ENCODE measurements around the gene GDPGP1.

GDPGP1 gene

GRCh38 chr15:90213122-90213817, 20.7 kb upstream of the GDPGP1 start:
- peak overlapping the region; percentile 43 to 87 for H3K9ac ChIP-seq (ENCODE audit: low read depth in 1 of 2, low read length in 2 of 2)
- peaks cover 37 to 48% of the 10 kb centered on the region in 2 donors for H3K4me1 ChIP-seq (ENCODE audit: control insufficient read depth in 2 of 2, insufficient read depth in 2 of 2, low read length in 2 of 2)

GRCh38 chr15:90213818-90214204, 20.2 kb upstream of the GDPGP1 start:
- Histone ChIP-seq H3K27me3 (ENCODE audit: control insufficient read depth in 2 of 2, insufficient read depth in 2 of 2, low read length in 2 of 2) (no peaks in the 10 kb centered on the region), H3K36me3 (ENCODE audit: control insufficient read depth in 2 of 2, insufficient read depth in 2 of 2, low read length in 2 of 2) (peaks cover 27 to 29% of the 10 kb centered on the region in 2 donors), H3K9me3 (ENCODE audit: control insufficient read depth in 2 of 2, low read length in 2 of 2) (no peaks in the 10 kb centered on the region), H3K9ac (ENCODE audit: low read depth in 1 of 2, low read length in 2 of 2) (peak overlapping the region; percentile 43 to 87), H3K4me1 (ENCODE audit: control insufficient read depth in 2 of 2, insufficient read depth in 2 of 2, low read length in 2 of 2) (peaks cover 37 to 48% of the 10 kb centered on the region in 2 donors), H3K4me3 (ENCODE audit: low read length in 2 of 2) (no peak overlapping the region), H3K27ac (ENCODE audit: low read depth in 2 of 2, low read length in 2 of 2) (peak overlapping the region; percentile 97 to 99)

More at GRCh38 chr15:90213122-90213817, 20.7 kb upstream of the GDPGP1 start:
- H3K27me3 ChIP-seq (ENCODE audit: control insufficient read depth in 2 of 2, insufficient read depth in 2 of 2, low read length in 2 of 2), result no peaks in the 10 kb centered on the region
- H3K36me3 ChIP-seq (ENCODE audit: control insufficient read depth in 2 of 2, insufficient read depth in 2 of 2, low read length in 2 of 2), result peaks cover 26 to 30% of the 10 kb centered on the region in 2 donors
- no peaks in the 10 kb centered on the region for H3K9me3 ChIP-seq (ENCODE audit: control insufficient read depth in 2 of 2, low read length in 2 of 2)
- peak overlapping the region in 1 of 2 donors; percentile 26 for H3K4me3 ChIP-seq (ENCODE audit: low read length in 2 of 2)
- peak overlapping the region; percentile 97 to 99 for H3K27ac ChIP-seq (ENCODE audit: low read depth in 2 of 2, low read length in 2 of 2)

DNA sequence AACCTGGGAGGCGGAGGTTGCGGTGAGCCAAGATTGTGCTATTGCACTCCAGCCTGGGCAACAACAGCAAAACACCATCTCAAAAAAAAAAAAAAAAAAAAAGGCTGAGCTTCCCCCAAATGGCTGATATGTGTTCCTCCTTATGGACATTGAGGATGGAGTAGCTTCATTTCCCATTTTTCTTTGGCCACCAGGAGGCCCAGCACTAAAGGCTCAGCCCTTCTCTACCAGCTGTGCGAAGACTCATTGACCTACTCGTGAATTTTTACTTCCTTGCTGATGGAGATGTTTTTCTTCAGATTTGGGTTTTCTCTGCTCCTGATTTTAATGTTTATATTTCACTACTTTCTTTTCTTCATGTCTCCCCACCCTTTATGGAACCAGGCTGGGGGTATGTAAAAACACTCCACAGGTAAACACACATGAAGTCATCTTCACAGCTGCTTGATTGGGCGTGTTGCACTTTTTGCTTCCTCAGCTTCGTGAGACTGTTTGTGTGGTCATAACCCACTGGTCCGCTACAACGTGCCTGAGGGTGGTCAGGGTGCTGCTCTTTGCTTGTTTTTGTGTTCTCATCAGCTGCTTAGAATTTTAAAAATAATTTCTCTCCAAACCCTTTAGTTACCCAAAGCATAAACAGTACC, 19.3 kb upstream of the GDPGP1 start:
- no peak overlapping the region for H3K4me3 ChIP-seq (ENCODE audit: low read length in 2 of 2)
- H3K27me3 ChIP-seq (ENCODE audit: control insufficient read depth in 2 of 2, insufficient read depth in 2 of 2, low read length in 2 of 2), result no peaks in the 10 kb centered on the region
- H3K9me3 ChIP-seq (ENCODE audit: control insufficient read depth in 2 of 2, low read length in 2 of 2), result no peaks in the 10 kb centered on the region
- H3K4me1 ChIP-seq (ENCODE audit: control insufficient read depth in 2 of 2, insufficient read depth in 2 of 2, low read length in 2 of 2), result peaks cover 37 to 48% of the 10 kb centered on the region in 2 donors
- peaks cover 26 to 28% of the 10 kb centered on the region in 2 donors for H3K36me3 ChIP-seq (ENCODE audit: control insufficient read depth in 2 of 2, insufficient read depth in 2 of 2, low read length in 2 of 2)
- H3K27ac ChIP-seq (ENCODE audit: low read depth in 2 of 2, low read length in 2 of 2), result peak overlapping the region; percentile 67 to 99
- peak overlapping the region; percentile 19 to 41 for H3K9ac ChIP-seq (ENCODE audit: low read depth in 1 of 2, low read length in 2 of 2)

- Histone ChIP-seq H3K9ac (ENCODE audit: low read depth in 1 of 2, low read length in 2 of 2) (no peak overlapping the region), H3K36me3 (ENCODE audit: control insufficient read depth in 2 of 2, insufficient read depth in 2 of 2, low read length in 2 of 2) (peaks cover 19 to 25% of the 10 kb centered on the region in 2 donors), H3K27ac (ENCODE audit: low read depth in 2 of 2, low read length in 2 of 2) (no peak overlapping the region)
Measured at GRCh38 chr15:90217671-90218394, 16.2 kb upstream of the GDPGP1 start.

DNA sequence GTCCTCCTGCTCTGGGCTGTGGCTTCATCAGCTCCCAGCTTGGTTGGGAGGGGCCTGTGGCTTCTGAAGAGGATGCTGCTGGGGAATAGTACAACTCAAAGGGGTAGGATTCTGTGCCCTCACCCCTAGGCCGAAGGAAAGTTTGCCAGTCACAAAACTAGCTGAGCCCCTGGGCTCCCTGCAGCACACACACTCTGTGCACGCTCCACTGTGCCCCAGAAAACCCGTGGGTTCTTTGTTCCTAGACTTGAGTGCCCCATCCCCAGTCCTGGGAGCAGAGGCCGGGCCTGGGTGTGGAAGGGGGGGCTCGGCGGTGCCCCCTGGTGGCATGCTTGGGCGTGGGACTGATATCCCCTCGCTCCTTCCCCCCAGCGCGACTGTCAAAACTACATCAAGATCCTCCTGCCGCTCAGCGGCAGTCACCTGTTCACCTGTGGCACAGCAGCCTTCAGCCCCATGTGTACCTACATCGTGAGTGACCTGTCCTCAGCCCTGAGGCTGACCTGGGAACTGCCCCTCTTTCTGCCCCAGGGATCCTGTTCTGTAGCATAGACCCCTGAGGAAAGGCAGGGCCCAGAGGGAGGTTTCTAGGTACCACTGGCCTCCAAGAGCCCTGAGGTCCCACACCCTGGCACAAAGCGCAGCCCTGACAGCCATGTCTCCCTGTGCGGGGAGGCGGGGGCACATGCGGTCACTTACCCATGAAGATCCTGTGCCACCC, 14.4 kb upstream of the GDPGP1 start:
- Histone ChIP-seq H3K4me1 (ENCODE audit: control insufficient read depth in 2 of 2, insufficient read depth in 2 of 2, low read length in 2 of 2) (peaks cover 4 to 11% of the 10 kb centered on the region in 2 donors), H3K27me3 (ENCODE audit: control insufficient read depth in 2 of 2, insufficient read depth in 2 of 2, low read length in 2 of 2) (no peaks in the 10 kb centered on the region), H3K9ac (ENCODE audit: low read depth in 1 of 2, low read length in 2 of 2) (no peak overlapping the region), H3K9me3 (ENCODE audit: control insufficient read depth in 2 of 2, low read length in 2 of 2) (no peaks in the 10 kb centered on the region), H3K36me3 (ENCODE audit: control insufficient read depth in 2 of 2, insufficient read depth in 2 of 2, low read length in 2 of 2) (peaks cover 35 to 42% of the 10 kb centered on the region in 2 donors), H3K27ac (ENCODE audit: low read depth in 2 of 2, low read length in 2 of 2) (no peak overlapping the region), H3K4me3 (ENCODE audit: low read length in 2 of 2) (no peak overlapping the region)

More at GRCh38 chr15:90217671-90218394, 16.2 kb upstream of the GDPGP1 start:
- no peaks in the 10 kb centered on the region for H3K9me3 ChIP-seq (ENCODE audit: control insufficient read depth in 2 of 2, low read length in 2 of 2)
- H3K27me3 ChIP-seq (ENCODE audit: control insufficient read depth in 2 of 2, insufficient read depth in 2 of 2, low read length in 2 of 2), result no peaks in the 10 kb centered on the region
- peaks cover 14 to 25% of the 10 kb centered on the region in 2 donors for H3K4me1 ChIP-seq (ENCODE audit: control insufficient read depth in 2 of 2, insufficient read depth in 2 of 2, low read length in 2 of 2)
- H3K4me3 ChIP-seq (ENCODE audit: low read length in 2 of 2), result no peak overlapping the region

GRCh38 chr15:90221246-90221900, 12.6 kb upstream of the GDPGP1 start:
- H3K4me1 ChIP-seq (ENCODE audit: control insufficient read depth in 2 of 2, insufficient read depth in 2 of 2, low read length in 2 of 2), result peaks cover 0 to 7% of the 10 kb centered on the region in 2 donors
- no peak overlapping the region for H3K4me3 ChIP-seq (ENCODE audit: low read length in 2 of 2)
- peak overlapping the region; percentile 1 to 14 for H3K27ac ChIP-seq (ENCODE audit: low read depth in 2 of 2, low read length in 2 of 2)
- no peaks in the 10 kb centered on the region for H3K27me3 ChIP-seq (ENCODE audit: control insufficient read depth in 2 of 2, insufficient read depth in 2 of 2, low read length in 2 of 2)
- no peak overlapping the region for H3K9ac ChIP-seq (ENCODE audit: low read depth in 1 of 2, low read length in 2 of 2)
- H3K9me3 ChIP-seq (ENCODE audit: control insufficient read depth in 2 of 2, low read length in 2 of 2), result no peaks in the 10 kb centered on the region
- H3K36me3 ChIP-seq (ENCODE audit: control insufficient read depth in 2 of 2, insufficient read depth in 2 of 2, low read length in 2 of 2), result peaks cover 50 to 57% of the 10 kb centered on the region in 2 donors

GRCh38 chr15:90222547-90222946, 11.5 kb upstream of the GDPGP1 start:
- no peaks in the 10 kb centered on the region for H3K27me3 ChIP-seq (ENCODE audit: control insufficient read depth in 2 of 2, insufficient read depth in 2 of 2, low read length in 2 of 2)
- peaks cover 54 to 58% of the 10 kb centered on the region in 2 donors for H3K36me3 ChIP-seq (ENCODE audit: control insufficient read depth in 2 of 2, insufficient read depth in 2 of 2, low read length in 2 of 2)
- H3K9me3 ChIP-seq (ENCODE audit: control insufficient read depth in 2 of 2, low read length in 2 of 2), result no peaks in the 10 kb centered on the region
- no peak overlapping the region for H3K9ac ChIP-seq (ENCODE audit: low read depth in 1 of 2, low read length in 2 of 2)
- H3K4me1 ChIP-seq (ENCODE audit: control insufficient read depth in 2 of 2, insufficient read depth in 2 of 2, low read length in 2 of 2), result peaks cover 0 to 7% of the 10 kb centered on the region in 2 donors
- no peak overlapping the region for H3K4me3 ChIP-seq (ENCODE audit: low read length in 2 of 2)
- H3K27ac ChIP-seq (ENCODE audit: low read depth in 2 of 2, low read length in 2 of 2), result no peak overlapping the region

GRCh38 chr15:90223441-90224165, 10.4 kb upstream of the GDPGP1 start:
- Histone ChIP-seq H3K27me3 (ENCODE audit: control insufficient read depth in 2 of 2, insufficient read depth in 2 of 2, low read length in 2 of 2) (no peaks in the 10 kb centered on the region), H3K4me3 (ENCODE audit: low read length in 2 of 2) (no peak overlapping the region), H3K27ac (ENCODE audit: low read depth in 2 of 2, low read length in 2 of 2) (no peak overlapping the region), H3K4me1 (ENCODE audit: control insufficient read depth in 2 of 2, insufficient read depth in 2 of 2, low read length in 2 of 2) (peaks cover 0 to 7% of the 10 kb centered on the region in 2 donors), H3K36me3 (ENCODE audit: control insufficient read depth in 2 of 2, insufficient read depth in 2 of 2, low read length in 2 of 2) (peaks cover 56 to 60% of the 10 kb centered on the region in 2 donors), H3K9ac (ENCODE audit: low read depth in 1 of 2, low read length in 2 of 2) (no peak overlapping the region), H3K9me3 (ENCODE audit: control insufficient read depth in 2 of 2, low read length in 2 of 2) (no peaks in the 10 kb centered on the region)

DNA sequence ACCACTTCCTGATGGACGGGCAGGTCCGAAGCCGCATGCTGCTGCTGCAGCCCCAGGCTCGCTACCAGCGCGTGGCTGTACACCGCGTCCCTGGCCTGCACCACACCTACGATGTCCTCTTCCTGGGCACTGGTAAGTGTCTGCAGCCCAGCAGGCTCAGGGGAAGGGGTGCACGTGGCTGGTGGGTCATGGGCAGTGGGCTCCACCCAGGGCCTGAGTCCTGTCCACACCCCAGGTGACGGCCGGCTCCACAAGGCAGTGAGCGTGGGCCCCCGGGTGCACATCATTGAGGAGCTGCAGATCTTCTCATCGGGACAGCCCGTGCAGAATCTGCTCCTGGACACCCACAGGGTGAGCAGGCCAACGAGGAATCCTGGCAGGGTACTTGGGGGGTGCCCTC, 9.0 kb upstream of the GDPGP1 start:
- Histone ChIP-seq H3K36me3 (ENCODE audit: control insufficient read depth in 2 of 2, insufficient read depth in 2 of 2, low read length in 2 of 2) (peaks cover 60 to 67% of the 10 kb centered on the region in 2 donors), H3K9me3 (ENCODE audit: control insufficient read depth in 2 of 2, low read length in 2 of 2) (no peaks in the 10 kb centered on the region), H3K9ac (ENCODE audit: low read depth in 1 of 2, low read length in 2 of 2) (no peak overlapping the region), H3K27ac (ENCODE audit: low read depth in 2 of 2, low read length in 2 of 2) (no peak overlapping the region), H3K4me3 (ENCODE audit: low read length in 2 of 2) (no peak overlapping the region), H3K4me1 (ENCODE audit: control insufficient read depth in 2 of 2, insufficient read depth in 2 of 2, low read length in 2 of 2) (peaks cover 6 to 14% of the 10 kb centered on the region in 2 donors), H3K27me3 (ENCODE audit: control insufficient read depth in 2 of 2, insufficient read depth in 2 of 2, low read length in 2 of 2) (no peaks in the 10 kb centered on the region)

Data from mucosa of rectum (tissue), 2 donors.